Measurements from ENCODE around the gene SRP19.

DNA sequence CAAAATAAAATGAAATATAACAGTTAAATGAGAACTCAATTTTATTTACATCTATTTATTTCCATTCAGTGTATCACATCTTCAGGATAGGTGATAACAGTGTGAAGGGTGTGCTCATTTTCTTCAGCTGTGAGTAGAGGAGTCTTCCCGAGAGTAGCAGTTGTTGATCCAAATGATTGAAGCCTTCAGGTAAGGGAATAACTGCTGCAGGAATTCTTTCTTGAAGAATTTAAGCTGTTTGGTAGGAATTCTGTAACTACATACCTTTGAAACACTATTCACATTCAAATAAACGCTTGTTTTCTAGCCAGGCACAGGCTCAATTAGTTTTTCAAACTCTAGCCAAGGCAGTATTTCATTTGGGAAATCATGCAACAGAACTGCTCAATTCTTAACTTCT lies 15.3 kb downstream of the SRP19 start:
- no peak for TF ChIP-seq CTCF (conservative IDR thresholded peaks at IDR 0.05; ENCODE audit: low read length)
- no peak for TF ChIP-seq EZH2phosphoT487 (IDR thresholded peaks at IDR 0.05; ENCODE audit: borderline replicate concordance, low read depth, low read length)
